Stimulated activated CD4-positive, alpha-beta T cell treated with anti-CD3 and anti-CD28 coated beads, TNF-alpha, amount 100 ng/mL, for 48 hours (primary cell): ENCODE data around the gene EML6.

Experiments used
- DNase-seq, 3 donors: peaks; one replicate each; pipeline ENCODE4 v3.0.0-alpha.2; 2020; ENCODE audit warnings: low read depth in 3 of 3

EML6 gene

DNA sequence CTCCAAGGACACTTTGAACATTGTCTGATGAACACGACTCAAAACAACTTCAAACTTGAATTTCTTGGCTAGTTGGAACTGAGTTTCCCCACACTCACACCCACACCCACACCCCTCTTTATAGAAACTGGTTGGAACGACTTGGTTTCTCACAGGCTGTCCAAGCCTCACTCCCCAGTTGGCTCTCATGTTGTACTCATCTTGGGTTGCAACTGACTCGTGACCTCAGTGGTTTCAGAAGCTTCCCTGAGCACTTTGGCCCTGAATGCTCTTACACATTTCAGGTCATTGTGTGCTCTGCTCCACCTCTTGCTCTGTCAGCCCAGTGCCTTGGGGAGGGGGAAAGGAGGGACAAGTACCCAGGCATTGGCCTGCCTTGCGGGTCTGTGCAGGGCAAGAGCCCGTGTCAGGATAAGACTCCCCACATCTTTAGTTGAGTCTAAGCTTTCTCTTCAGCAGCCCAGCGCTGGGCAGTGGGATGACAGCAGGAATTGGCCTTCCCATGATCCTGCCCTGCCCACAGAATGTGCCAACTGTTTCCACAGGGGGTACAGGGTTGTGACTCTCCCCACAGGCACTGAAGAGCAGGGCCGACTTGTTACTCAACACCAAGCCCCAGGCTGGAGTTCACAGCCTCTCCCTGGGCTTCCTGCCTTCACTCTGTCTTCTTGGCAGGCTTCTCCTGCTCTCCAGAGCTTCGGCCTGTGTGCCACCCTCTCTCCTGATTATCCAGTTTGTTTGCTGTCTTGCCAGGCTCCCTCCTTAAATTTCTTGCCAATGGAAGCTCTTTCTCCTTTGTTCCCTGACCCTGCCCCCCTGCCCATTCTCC lies 222.1 kb downstream of the EML6 start:
- peak in 2 of 3 donors; percentile 8 to 21 for DNase-seq

DNA sequence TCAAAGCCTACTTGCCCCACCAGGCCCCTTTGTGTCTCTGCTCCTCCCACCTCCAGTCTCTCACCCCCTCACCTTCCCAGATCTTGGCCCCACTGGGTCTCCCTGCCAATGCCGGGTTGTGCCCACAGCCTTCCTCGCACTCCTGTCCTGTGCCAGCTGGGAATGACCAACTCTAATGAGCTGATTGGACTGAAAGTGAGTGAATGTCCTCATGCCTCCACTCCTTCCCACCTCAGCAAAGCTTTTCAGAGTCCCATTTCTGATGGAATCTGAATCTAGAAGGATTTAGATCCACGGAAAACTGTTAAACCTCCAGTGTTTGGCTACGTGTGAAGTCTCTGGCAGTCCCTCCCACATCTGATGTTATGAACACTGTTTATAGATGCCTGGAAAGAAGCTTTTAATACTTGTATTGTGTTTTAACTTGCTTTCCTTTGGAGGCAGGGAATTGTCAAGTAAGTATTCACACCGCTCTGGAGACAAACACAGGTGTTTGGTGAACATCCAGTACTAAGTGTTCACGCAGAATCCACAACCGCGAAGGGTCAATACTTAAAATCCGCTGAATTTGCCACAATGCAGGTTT lies 222.9 kb downstream of the EML6 start:
- no peak for DNase-seq

DNA sequence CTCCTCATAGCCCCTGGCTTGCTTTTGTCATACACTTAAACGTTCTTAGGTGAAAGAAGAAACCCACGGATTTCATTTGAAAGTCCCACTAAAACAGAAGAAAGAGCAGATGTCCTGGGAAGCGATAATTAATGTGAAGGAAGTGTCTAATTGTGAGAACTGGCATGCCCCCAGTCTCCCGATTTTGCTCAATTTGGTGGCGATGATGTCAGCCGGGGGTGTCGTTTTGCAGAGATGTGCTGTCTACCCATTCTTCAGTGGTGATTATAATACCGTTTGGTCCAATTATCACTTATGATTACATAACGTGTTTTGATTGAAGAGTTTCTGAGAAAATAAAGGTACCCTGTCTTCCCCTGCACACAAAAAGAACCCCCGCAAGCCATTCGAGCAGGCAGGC lies 223.7 kb downstream of the EML6 start:
- DNase-seq = no peak

DNA sequence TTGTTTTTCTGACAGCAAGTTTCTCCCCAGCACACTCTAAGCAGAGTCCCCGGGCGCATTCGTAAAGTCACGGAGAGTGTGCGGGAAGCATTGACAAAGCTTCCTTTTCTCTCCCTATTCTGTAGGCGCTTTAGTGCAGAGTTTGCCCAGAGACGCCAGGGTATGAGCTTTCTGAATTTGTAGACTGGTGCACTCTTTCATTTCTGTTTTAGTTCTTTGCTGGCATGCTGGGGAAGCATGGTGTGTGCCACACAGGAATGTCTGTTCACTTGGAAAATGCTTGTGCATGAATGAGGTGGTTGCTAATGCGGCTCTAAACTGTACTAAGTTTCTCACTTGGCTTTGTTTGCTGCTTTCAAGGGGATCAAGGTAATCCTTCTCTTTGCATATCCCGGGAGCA lies 224.2 kb downstream of the EML6 start:
- DNase-seq = no peak

DNA sequence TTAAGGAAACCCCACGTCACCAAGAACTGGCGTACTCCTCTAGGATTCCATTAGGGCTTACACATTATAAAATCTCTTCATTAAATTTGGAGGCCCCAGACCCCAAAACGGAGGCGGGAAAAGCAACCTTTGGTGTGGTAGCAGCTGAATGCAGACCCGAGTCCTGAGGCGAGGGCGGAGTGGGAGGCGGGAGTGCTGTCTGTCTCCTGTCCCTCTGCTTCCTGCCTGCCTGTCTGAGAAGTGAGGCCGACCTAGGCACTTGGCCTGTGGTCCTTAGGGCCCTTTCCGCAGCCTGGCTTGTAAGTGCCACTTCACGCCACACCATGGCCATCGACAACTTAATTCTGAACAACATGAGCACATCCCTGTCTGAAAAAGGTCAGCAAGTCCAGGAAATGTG lies 224.7 kb downstream of the EML6 start:
- no peak for DNase-seq

DNA sequence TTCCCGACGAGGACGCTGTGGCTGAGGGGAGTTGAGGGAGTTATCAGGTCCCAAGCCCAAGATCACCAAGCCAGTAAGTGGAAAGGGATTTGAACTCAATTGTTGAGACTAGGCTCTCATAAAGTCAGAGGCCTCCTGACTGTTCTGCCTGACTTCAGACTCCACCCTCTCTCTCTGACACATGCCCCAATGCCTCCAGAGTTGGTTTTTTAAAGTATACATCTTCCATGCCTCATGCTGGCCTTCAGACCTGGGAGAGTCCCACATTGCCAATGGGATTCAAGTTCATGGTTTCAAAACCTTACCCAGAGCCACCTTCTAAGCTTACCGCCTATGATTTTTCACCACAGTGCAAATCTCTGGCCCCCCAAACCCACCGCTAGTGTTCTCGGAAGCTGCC lies 226.0 kb downstream of the EML6 start:
- DNase-seq = no peak

DNA sequence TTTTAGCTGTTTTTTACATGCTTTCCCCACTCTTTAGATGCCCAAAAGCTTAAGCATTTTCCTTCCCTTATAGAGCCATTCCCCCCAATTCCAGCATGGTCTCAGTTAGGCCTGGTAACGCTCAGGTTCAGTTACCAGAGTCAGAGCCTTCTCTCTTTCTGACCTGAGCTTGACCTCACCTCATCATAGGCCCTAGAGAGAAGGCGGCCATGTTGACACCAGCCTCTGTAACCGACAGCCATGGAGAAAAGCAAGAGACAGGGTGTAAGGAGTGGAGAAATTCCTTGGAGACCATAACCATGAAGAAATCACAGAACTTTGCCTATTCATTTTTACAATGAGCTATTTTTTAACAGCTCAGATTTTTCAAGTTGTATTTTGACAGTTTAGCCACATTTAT lies 227.3 kb downstream of the EML6 start:
- DNase-seq = no peak

DNA sequence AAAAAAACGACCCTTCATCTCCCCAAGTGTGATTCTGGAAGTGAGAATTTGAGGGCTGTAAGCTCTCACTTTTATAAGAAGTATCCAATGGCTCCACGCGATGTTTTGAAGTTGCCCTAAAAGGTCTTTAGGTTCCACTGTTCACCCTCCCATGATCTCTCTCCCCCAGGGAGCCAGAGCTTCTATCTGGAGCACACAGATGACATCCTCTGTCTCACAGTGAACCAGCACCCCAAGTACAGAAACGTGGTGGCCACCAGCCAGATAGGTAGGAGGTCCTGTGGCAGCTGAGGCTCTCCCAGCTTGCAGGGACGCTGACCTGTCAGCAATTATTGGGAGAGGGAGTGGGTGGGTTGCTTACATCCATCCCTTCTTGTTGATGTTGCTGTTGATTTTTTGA lies 229.0 kb downstream of the EML6 start:
- no peak for DNase-seq

DNA sequence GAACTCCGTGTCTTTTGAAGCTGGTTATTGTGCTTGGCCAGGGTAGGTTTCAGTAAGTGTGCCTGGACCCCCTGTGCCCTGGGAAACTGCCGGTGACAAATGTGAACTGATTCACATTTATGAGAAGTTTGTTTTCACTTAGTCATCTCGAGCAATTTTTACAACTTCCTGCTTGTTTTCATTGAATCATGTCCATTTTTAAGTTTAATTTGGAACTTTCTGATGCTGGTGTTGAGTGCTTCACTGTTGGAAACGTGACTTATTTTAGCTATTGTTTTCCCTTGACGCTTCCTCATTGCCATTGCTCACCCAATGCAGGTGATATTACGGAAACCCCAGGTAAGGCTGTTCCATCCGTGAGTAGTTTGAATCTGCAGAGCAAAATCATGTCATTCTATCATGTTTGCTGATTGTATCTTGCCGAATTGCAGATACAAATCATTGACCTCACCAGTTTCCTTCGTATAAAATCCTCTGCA lies 229.6 kb downstream of the EML6 start:
- no peak for DNase-seq

DNA sequence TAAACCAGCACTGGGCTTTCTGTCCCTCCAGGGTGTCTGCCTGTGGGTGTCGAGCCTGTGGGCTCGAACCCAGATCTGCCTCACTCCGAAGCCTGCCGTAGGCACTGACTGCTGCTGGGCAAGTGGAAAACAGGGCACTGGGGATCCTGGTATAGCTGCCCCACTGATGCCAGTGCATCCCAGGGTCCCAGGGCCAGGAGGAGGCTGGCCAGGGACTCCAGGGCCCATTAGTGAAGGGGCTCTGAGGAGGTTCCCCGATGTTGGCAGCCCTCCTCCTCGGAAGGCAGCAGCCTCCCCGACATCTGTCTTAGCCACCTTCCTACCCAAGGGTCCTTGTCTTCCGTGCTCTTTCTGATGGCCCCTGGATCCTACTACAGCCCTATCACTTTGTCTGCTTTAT lies 230.7 kb downstream of the EML6 start:
- no peak for DNase-seq

DNA sequence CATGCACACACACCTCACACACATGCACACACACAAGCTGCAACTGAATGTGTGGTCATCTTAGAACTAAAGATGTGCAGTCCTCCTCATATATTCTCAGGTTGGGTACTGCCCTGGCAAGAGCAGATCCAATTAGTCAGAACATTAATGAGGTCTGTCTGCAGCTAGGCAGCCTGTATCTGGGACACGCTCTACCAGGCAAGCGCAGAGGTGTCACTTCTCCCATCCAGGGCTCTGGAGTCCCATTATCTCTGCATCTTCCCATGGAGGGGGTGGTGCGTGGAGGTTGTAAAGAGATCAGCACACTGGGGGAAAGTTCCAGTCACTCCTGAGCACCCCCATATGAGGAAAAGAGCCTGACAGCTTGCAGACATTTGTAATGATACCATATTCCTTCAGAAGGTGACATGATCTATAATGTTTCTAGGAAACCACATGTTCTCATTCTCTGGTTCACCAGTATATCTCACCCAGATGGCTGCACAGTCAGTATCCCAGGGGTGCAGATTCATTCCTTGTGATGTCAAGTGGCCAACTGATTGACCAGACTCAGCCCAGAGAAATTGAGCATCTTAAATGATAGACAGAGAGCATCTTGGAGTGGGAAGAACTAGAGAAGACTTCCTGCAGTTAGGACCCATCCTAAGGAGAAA lies 231.4 kb downstream of the EML6 start:
- DNase-seq = no peak

DNA sequence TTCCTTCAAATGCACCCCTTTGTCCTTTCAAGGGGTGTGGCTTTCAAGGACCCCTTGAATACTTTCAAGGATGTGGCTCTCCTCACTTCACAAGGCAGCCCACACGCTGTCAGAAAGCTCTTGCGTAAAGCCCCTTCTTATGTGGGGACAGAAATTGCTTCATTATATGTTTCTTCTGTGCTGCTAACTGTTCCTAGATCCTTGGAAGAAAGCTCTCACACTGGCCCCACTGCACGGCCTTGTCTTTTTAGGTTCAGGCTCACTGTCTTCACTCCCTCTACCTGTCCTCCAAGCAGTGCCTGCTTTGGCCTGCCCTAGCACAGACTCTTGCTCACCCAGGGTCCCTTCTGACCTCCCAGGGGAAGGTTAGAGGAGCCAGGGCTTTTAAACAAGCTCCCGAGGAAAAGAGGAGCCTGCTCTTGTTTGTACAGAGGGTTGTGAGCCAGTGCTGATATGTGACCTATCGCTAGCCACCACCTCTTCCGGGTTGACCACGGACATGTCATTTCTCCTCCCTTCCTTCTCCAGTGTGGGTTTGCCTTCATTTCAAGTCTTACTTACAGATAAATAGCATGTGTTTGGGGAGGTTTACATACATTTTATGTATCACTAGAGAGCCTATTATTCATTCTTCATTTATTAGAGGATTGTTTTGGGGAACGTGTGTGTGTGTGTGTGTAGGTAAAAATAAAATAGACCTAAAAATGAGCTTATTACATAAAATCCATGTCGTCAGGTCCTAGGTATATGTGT lies 232.1 kb downstream of the EML6 start:
- no peak for DNase-seq

DNA sequence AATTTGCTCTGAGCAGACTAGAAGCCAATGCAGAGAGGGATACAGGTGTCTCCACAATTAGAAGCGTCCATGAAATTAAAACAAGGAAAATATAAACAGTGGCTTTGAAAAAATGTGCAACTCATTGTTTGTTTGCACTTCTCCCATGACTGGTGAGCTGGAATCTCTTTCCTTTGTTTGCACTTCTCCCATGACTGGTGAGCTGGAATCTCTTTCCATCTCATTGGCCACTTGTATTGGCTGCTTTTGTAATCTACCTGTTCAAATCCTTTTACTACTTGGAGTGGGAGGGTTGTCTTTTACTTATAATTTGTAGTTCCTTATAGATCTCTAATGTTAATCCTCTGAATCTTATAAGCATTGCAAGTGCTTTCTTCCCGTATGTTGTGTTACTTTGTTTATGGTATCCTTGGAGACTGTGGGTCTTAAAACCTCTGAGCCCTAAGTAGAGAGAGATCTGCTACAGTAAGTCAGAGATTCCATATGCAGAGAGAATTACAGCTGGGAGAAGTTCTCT lies 232.7 kb downstream of the EML6 start:
- no peak for DNase-seq

DNA sequence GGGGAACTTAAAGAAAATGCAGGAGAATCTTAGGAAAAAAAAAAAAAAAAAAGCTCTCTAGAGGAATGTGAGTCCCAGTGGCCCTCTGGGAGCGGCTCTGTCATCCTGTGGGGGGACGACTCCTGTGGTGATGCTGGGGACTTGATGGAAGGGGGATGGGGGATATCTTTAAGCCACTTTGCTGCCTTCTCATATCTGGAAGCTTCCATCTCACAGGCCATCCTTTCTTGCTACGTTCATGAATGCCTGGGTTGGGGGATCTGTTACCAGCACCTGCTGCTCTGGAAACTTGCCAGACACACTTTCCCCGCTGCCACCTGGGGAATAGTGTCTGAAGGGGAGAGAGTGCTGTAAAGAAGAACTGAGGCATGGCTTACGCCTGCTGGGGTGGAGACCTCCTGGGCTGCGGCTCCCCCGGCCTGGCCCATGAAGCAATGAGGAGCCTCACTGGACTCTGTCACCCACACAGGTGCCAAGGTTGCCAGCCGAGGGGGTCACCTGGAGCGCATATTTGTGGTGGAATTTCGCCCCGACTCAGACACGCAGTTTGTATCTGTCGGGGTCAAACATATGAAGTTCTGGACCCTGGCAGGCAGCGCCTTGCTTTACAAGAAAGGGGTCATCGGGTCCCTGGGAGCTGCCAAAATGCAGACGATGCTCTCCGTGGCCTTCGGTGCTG lies 234.0 kb downstream of the EML6 start:
- DNase-seq = no peak

DNA sequence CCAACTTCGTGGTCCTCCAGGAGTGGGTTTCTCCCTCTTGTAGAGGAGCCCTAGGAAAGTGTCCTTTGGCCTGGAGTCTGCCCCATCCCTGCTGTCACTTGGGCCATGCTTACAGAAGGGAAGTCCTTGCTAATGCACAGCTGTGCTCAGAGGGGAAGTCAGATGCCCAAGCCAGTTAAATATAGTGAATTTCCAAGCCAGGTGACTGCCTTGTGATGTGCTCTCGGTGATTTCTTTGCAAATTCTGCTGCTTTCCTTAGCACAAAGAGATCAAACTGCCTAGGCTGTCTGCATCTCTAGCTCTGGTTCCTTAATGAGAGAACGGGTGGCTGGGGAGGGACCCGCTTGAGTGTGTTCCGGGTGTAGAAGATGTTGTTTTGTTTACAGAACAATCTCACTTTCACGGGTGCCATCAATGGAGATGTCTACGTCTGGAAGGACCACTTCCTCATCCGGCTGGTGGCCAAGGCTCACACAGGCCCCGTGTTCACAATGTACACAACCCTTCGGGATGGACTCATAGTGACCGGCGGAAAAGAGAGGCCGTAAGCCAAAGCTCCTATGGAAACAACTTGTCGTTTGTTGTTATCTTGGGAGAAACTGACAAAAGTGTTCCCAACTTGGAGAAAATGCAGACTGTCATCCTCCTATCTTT lies 235.4 kb downstream of the EML6 start:
- DNase-seq = no peak

DNA sequence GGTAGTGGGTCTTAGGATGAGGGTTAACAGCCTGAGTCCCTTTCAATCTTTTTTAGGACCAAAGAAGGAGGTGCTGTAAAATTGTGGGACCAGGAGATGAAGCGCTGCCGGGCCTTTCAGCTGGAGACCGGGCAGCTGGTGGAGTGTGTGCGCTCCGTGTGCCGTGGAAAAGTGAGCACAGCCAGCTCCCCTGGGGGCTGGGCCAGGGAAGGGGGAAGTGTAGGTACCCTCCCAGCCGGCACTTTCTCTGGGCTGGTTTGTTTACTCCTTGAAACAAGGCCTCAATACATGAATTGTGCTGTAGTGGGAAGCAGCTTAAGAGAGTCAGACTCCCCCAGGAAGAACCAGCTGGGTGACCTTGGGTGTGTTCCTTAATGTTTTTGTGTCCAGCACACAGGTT lies 236.7 kb downstream of the EML6 start:
- no peak for DNase-seq

DNA sequence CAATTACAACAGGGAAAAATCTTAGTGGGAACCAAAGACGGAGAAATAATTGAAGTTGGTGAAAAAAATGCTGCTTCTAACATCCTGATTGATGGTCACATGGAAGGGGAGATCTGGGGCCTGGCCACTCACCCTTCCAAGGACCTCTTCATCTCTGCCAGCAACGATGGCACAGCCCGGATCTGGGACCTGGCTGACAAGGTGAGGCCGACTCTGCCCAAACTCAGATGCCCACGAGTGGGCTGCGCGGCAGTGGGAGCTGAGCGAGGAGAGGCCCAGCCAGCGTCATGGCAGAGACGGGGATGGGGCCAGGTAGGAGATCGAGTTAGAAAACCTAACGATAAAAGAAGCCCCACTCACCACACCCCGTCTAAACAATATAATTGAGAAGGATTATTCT lies 239.0 kb downstream of the EML6 start:
- DNase-seq = no peak

DNA sequence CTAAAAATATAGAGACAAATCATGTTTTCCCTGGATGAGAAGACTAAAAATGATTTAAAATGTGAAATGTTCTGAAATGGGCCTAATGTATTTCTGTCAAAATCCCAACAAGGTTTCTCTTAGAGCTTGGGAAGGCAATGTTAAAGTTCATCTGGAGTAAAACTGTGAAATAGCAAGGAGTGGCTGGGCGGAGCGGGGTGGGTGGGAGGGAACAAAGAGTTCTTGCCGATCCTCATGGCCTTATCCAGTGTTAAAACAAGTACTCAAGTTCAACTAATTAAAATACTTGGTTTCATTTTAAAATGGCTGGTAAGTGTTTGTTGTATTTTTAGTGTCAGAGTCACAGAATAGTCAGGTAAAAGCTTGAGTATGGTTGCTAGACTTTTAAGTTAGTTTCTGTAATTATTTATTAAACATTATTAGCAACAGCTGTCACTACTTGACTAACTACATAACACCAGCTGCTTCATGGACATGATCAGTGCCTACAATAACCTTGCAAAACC lies 239.5 kb downstream of the EML6 start:
- DNase-seq = no peak

DNA sequence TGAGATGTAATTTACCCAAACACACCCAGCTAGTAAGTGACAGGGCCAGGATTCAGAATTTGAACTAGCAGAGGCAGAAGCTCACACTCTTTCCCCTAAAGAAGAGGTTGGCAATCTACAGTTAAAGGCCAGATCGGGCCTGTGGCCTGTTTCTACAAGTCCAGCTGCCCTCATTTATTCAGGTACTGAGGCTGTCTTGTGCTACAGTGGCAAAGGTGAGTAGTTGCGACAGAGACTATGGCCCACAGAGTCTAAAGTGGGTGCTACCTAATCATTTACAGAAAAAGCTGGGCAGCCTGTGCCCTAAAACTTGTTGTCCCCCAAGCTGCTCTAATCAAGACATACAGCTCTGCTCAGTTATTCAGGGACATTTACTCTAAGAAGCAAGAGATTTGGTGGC lies 240.0 kb downstream of the EML6 start:
- DNase-seq = no peak

DNA sequence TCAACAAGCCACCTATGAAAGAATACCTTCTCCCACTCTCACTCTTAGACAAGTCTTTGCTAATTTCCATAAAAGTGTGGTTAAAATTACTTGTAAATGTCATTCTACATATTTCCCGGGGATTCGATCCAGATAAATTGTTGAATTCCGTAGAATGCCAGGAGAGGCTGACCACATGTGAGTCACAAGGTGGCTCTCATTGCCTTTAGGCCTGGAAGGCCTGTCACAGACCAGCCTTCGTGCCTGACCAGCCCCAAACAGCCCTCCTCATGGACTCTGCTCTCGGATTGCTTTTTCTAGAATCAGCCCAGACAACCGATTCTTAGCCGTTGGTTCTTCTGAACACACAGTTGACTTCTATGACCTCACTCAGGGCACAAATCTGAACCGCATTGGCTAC lies 240.8 kb downstream of the EML6 start:
- DNase-seq = no peak

DNA sequence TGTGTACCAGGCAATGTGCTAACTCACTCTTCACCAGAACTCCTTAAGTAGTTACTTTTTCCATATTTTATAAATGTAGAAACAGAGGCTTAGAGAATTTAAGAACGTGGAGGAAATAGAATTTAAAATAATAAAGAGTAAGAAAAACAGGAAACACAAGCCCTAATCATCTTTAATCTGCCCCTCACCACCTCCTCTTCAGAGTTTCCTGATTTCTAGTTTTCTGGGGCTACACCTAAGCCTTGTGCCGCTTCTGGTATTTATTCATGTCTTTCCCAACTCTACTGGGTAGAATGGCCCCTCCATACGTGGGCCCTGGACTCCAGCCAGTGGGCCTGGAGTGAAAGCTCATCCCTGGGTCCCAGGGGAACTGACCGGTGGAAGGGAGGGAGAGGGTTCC lies 241.4 kb downstream of the EML6 start:
- DNase-seq = no peak
